ENCODE results near the gene KIRREL1. TPM values are rescaled to one million over a fixed set of nuclear protein-coding genes. Genes with fewer than 3 reads are reported as not detected.

Gene KIRREL1
- total RNA-seq, 1 donor from 2014 or later: 40.8 TPM

DNA sequence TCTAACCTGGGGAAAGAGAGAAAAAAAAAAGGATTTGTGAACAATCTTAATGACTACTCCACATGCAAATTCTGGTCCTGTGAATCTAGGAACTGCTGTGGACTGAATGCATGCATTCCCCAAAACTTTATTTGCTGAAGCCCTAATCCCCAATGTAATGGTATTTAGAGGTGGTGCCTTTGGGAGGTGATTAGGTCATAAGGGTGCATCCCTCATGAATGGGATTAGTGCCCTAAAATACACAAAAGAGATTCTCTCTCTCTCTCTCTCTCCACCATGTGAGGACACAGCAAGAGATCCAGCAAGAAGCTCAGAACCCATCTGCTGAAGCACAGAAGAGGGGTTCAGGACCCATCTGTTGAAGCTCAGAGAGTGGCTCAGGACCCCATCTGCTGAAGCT, 26.2 kb upstream of the KIRREL1 start:
- no peak overlapping the region for H3K4me3 ChIP-seq
- ATAC-seq (no peak), DNase-seq (no peak)
- TF ChIP-seq, protein P1, sequence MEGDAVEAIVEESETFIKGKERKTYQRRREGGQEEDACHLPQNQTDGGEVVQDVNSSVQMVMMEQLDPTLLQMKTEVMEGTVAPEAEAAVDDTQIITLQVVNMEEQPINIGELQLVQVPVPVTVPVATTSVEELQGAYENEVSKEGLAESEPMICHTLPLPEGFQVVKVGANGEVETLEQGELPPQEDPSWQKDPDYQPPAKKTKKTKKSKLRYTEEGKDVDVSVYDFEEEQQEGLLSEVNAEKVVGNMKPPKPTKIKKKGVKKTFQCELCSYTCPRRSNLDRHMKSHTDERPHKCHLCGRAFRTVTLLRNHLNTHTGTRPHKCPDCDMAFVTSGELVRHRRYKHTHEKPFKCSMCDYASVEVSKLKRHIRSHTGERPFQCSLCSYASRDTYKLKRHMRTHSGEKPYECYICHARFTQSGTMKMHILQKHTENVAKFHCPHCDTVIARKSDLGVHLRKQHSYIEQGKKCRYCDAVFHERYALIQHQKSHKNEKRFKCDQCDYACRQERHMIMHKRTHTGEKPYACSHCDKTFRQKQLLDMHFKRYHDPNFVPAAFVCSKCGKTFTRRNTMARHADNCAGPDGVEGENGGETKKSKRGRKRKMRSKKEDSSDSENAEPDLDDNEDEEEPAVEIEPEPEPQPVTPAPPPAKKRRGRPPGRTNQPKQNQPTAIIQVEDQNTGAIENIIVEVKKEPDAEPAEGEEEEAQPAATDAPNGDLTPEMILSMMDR (IDR thresholded peaks at IDR 0.05): no peak
- no peak overlapping the region for H3K27ac ChIP-seq
- no peaks in the 10 kb centered on the region for H3K4me1 ChIP-seq
- no peaks in the 10 kb centered on the region for H3K36me3 ChIP-seq
- H3K9me3 ChIP-seq: no peaks in the 10 kb centered on the region
- intact Hi-C loops (cut with DNase I): no loop called here
- H3K27me3 ChIP-seq: no peaks in the 10 kb centered on the region

DNA sequence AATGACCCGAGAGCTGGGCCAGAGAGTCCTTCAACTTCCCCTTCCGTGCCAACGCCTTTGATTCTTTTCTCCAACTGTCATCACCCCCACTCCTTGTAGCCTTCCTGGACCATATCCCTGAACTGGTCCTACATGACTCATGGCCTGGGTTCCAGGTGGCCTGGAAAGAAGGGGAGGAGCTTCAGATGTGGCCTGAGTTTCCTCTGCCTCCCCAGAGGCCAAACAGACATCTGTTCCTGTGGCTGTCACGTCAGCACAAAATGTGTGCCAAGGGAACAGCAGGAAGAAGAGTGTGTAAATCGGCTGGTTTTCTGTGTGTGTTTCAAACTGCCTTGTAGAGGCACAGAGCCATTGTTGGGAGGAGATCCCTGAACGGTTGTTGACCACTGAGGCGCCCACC, 24.9 kb upstream of the KIRREL1 start:
- Histone ChIP-seq H3K4me1 (no peaks in the 10 kb centered on the region), H3K27ac (no peak overlapping the region), H3K27me3 (no peaks in the 10 kb centered on the region), H3K36me3 (no peaks in the 10 kb centered on the region), H3K4me3 (no peak overlapping the region), H3K9me3 (no peaks in the 10 kb centered on the region)
- TF ChIP-seq, protein P1 (IDR thresholded peaks at IDR 0.05): no peak
- DNase-seq (no peak), ATAC-seq (no peak)
- intact Hi-C loops (cut with DNase I): no loop called here

- Histone ChIP-seq H3K9me3 (no peaks in the 10 kb centered on the region), H3K36me3 (no peaks in the 10 kb centered on the region), H3K4me1 (no peaks in the 10 kb centered on the region), H3K27ac (no peak overlapping the region), H3K27me3 (no peaks in the 10 kb centered on the region), H3K4me3 (no peak overlapping the region)
- TF ChIP-seq, protein P1 (IDR thresholded peaks at IDR 0.05): no peak
- intact Hi-C loops (cut with DNase I): no loop called here
- ATAC-seq: no peak
- DNase-seq: no peak
Observed at GRCh38 chr1:157968946-157969345, 24.5 kb upstream of the KIRREL1 start.

DNA sequence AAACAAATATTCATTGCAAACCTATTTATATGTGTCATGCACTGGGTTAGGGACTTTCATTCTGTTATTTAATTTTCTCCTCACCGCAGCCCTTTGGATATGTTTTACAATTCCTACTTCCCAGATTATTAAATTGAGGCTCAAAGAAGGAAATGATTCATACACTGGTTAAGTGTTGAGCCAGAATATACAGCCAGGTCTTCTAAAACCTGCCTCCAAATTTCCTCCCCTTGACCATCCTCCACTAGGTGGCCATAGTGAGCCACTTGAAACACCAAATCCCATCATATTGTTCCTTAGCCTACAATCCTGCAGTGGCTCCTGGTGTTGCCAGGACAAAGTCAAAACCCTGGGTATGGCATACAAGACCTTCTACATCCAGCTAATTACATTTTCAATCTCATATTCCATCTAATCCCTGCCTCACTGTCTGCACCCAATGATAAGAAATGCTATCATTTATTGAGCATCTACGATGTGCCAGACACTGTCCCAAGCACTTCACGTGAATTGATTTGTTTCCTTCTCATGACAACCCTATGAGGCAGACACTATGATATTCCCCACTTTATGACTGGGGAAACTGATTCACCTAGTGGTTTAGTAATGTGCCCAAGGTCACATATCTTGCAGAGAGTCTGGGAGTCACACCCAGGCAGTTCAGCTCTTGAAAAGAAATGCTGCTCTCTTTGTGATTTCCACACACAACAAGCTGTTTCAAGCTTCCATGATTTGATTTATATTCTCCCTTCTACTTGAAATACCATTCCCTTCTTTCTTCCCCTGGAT, 23.6 kb upstream of the KIRREL1 start:
- Histone ChIP-seq H3K9me3 (no peaks in the 10 kb centered on the region), H3K4me1 (no peaks in the 10 kb centered on the region), H3K36me3 (no peaks in the 10 kb centered on the region), H3K27ac (no peak overlapping the region), H3K4me3 (no peak overlapping the region), H3K27me3 (no peaks in the 10 kb centered on the region)
- ATAC-seq (peak; percentile 73), DNase-seq (no peak)
- intact Hi-C loops (cut with DNase I): no loop called here
- TF ChIP-seq, protein P1 (IDR thresholded peaks at IDR 0.05): peak; percentile 81

DNA sequence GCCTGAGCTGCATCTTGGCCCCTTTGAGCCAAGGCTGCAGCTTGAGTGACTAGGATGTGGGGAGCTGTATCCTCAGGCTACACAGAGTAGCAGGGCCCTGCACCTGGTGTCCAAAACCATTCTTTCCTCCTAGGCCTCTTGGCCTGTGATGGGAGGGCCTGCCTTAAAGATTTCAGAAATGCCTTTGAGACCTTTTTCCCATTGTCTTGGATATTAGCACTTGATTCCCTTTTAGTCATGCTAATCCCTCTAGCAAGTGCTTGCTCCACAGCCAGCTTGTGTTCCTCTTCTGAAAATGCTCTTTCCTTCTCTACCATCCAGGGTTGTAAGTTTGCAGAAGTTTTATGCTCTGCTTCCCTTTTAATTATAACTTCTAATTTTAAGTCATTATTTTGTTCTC, 21.7 kb upstream of the KIRREL1 start:
- ATAC-seq (no peak), DNase-seq (no peak)
- TF ChIP-seq, protein P1 (IDR thresholded peaks at IDR 0.05): no peak
- Histone ChIP-seq H3K4me1 (no peaks in the 10 kb centered on the region), H3K9me3 (no peaks in the 10 kb centered on the region), H3K36me3 (no peaks in the 10 kb centered on the region), H3K4me3 (no peak overlapping the region), H3K27me3 (no peaks in the 10 kb centered on the region), H3K27ac (no peak overlapping the region)
- intact Hi-C loops (cut with DNase I): no loop called here

All from upper lobe of right lung (tissue), 1 donor.